ENCODE data around the gene ACHE. TPM values are rescaled to one million over a fixed set of nuclear protein-coding genes. Genes with fewer than 3 reads are reported as not detected.

Gene ACHE
- total and polyA plus RNA-seq, 2 of the 13 experiments (the other 11 are each of a cell fraction or from before 2014, with no cell fraction given) = 0.18 to 0.40 TPM

DNA sequence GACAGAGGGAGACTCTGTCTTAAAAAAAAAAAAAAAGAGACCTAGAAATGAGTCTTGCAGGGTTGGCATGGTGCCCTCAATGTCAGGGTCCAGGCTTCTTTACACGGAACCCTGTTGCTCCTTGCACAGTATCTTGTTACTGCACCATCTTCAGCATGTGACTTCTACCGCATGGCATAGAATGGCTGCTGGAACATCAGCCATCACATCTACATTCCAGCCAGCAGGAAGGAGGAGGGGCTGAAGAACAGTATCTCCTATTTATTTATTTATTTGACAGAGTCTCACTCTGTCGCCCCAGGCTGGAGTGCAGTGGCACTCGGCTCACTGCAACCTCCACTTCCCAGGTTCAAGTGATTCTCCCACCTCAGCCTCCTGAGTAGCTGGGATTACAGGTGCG, 3.7 kb upstream of the ACHE start (continued):
- TF ChIP-seq ZNF646 (CRISPR knock-in tag; IDR thresholded peaks at IDR 0.05) (no peak), AKAP8 (CRISPR knock-in tag; IDR thresholded peaks at IDR 0.05) (no peak), KDM6A (CRISPR knock-in tag; IDR thresholded peaks at IDR 0.05; ENCODE audit: low read depth) (no peak), CREB1 (IDR thresholded peaks at IDR 0.05) (no peak), CREB1 (CRISPR knock-in tag; IDR thresholded peaks at IDR 0.05) (no peak), SP2 (CRISPR knock-in tag; IDR thresholded peaks at IDR 0.05) (no peak), TBX2 (CRISPR knock-in tag; IDR thresholded peaks at IDR 0.05; ENCODE audit: borderline replicate concordance) (no peak)
- TF ChIP-seq, protein P1, sequence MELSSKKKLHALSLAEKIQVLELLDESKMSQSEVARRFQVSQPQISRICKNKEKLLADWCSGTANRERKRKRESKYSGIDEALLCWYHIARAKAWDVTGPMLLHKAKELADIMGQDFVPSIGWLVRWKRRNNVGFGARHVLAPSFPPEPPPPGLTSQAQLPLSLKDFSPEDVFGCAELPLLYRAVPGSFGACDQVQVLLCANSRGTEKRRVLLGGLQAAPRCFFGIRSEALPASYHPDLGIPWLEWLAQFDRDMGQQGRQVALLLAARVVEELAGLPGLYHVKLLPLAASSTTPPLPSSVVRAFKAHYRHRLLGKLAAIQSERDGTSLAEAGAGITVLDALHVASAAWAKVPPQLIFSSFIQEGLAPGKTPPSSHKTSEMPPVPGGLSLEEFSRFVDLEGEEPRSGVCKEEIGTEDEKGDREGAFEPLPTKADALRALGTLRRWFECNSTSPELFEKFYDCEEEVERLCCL (CRISPR knock-in tag; IDR thresholded peaks at IDR 0.05; ENCODE audit: borderline replicate concordance) = no peak

Data from HepG2 (cell line).